SU-DHL-6 (cell line): ENCODE results near the gene RBP5.

Experiments used
- EZH2phosphoT487 ChIP-seq: fragments of 200-600 bp; sonication (generic), shearing (Covaris generic); conservative IDR thresholded peaks from 2 replicates; pipeline ENCODE4 v1.6.1; 2018; ENCODE audit warnings: mild to moderate bottlenecking, antibody characterized with exemption, low read length, moderate library complexity, mixed read lengths
- TF ChIP-seq, protein P1 (sequence below): fragments of 200-600 bp; sonication (generic); IDR thresholded peaks from one replicate; pipeline ENCODE4 v1.5.1; 2017; ENCODE audit warnings: antibody characterized with exemption, mild to moderate bottlenecking, low read length, moderate library complexity; ENCODE audit not compliant: insufficient read depth, poor library complexity, severe bottlenecking

DNA sequence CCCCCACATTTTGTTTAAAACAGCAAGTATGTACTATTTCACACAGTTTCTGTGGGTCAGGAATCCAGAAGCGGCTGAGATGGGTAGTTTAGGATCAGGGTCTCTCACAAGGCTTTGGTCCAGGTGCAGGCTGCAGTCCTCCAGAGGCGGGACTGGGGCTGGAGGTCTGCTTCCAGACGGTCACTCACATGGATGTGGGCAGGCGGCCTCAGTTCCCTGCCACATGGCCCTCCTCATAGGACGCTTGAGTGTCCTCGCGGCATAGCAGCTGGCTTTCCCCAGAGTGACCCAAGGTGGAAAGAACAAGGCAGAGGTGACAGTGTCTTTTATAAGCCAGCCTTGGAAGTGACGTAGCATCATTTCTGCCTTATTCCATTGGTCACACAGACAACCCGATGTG, 11.8 kb downstream of the RBP5 start:
- TF ChIP-seq, protein P1, sequence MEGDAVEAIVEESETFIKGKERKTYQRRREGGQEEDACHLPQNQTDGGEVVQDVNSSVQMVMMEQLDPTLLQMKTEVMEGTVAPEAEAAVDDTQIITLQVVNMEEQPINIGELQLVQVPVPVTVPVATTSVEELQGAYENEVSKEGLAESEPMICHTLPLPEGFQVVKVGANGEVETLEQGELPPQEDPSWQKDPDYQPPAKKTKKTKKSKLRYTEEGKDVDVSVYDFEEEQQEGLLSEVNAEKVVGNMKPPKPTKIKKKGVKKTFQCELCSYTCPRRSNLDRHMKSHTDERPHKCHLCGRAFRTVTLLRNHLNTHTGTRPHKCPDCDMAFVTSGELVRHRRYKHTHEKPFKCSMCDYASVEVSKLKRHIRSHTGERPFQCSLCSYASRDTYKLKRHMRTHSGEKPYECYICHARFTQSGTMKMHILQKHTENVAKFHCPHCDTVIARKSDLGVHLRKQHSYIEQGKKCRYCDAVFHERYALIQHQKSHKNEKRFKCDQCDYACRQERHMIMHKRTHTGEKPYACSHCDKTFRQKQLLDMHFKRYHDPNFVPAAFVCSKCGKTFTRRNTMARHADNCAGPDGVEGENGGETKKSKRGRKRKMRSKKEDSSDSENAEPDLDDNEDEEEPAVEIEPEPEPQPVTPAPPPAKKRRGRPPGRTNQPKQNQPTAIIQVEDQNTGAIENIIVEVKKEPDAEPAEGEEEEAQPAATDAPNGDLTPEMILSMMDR: no peak
- no peak for TF ChIP-seq EZH2phosphoT487
